ENCODE data around the gene MYL4.
"Not testable (repeated sequence)": the region's sequence is repeated elsewhere in the genome, so short reads cannot be mapped to it uniquely, and the experiment has no call there.

MYL4 gene

DNA sequence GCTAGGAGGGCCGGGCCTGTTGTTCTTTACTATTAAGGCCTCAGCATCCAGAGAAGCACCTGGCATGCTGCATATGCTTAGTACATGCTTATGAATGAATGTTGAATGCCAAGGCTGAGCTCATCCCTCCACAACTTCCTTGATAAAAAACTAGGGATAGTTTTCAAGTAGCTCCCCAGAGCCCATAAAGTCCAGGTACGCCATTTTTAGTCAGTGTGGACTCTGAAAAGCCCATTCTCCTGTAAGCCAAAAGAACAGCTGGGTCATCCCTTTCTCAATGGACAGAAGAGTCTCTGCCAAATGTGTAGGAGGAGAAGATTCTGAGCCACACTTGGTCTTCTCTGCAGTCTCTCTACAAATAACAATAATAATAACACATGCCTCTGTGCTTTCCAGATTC is 35.5 kb downstream of the MYL4 start:
- no peak for DNase-seq

DNA sequence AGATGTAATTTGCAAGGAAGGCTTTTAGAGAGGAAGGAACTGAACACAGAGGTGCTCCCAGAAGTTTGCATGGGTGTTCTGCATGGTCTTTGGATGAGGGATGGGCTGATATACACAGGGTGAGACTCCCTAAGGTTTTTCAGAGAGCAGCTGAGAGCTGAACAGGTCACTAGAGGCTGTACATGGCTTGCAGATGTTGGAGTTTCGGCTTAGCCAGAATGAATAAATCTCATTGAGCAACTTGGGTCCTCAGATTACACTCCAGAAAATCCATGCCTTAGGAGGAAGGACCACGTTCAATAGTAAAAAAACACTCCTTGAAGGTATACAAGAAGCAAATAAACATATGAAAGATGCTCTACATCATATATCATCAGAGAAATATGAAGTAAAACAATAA is 37.0 kb downstream of the MYL4 start:
- no peak for DNase-seq

DNA sequence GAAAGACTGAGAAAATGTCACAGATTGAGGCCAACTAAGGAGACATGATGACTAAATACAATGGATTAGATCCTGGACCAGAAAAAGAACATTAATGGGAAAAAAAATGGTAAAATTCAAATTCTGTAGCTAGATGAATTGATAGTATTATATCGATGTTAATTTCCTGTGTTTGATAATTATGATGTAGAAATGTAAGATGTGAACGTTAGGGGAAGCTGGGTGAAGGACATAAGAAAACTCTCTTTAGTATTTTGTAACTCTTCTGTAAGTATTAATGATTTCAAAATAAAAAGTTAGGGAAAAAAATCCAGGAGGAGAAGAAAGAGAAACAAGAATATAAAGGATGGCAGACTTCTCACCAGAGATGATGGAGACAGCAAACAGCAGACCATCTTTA is 41.7 kb downstream of the MYL4 start:
- no peak for DNase-seq

DNA sequence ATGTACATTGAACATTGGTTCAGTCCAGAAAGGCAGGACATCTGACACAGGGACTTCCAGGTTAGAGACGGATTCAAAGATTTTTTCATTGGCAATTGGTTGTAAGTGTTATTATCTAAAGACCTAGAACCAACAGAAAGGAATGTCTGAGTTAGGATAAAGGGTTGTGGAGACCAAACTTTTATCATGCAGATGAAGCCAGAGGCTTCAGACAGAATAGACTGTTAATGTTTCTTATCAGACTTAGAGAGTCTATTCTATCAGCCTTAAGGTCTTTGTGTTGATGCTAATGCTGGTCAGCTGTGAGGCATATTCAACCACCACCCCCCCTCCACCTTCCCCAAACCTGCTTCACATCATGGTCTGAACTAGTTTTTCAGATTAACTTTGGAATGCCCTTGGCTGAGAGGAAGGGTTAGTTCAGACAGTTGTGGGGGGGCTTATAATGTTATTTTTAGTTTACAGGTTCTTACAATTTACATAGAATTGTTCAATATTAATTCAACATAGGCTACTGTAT is 42.3 kb downstream of the MYL4 start:
- DNase-seq, result no peak

DNA sequence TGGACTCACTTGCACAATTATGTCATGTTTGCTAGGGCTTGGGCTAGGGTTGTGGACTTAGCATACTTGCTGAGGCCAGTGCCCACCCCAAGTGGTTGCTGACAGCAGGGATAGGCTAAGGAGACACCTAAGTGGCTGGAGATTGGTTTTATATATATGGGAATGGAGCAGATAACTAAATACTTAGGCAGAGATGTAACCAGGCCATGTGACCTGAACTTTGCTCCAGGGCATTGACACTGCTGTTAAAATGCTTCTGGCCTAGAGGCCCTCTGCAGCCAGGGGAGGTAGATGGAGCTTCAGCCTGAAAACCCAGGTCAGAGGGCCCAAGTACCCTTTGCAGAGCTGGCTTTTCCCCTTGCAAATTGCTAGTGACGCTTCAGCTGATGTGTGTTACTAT is 43.1 kb downstream of the MYL4 start:
- no peak for DNase-seq

DNA sequence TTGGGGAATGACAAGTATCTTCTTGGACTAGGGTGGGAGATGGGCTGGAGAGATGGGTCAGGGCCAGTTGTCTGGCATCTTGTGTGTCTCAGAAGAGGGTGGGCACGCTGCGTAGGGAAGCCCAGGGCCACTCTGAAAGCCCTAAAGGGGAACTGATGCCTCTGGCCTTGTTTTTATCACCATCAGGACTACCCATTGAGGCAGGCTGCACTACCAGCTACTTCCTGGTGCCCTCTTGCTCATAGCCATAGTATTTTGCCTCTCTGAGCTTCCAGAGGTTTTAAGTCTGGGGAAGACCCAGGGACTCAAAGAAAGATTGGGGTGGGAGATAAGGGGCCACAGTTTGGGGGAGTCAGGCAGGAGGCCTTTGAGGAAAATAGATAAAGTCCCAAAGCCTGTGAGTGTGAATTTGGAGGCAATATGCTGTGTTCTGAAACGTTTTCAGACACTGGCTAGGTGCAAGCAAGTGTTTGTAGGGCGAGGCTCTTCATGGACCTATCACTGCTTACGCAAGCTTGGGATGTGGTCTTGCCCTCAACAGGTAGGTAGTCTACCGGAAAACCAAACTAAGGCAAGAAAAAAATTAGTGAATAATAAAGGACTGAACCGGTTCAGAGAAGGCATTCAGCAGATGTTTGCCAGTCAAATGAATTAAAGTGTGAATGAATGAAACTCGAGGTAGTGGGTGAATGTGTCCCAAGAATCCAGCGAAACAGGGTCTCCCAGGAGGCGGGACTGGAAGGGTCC is 43.8 kb downstream of the MYL4 start:
- DNase-seq, result no peak

DNA sequence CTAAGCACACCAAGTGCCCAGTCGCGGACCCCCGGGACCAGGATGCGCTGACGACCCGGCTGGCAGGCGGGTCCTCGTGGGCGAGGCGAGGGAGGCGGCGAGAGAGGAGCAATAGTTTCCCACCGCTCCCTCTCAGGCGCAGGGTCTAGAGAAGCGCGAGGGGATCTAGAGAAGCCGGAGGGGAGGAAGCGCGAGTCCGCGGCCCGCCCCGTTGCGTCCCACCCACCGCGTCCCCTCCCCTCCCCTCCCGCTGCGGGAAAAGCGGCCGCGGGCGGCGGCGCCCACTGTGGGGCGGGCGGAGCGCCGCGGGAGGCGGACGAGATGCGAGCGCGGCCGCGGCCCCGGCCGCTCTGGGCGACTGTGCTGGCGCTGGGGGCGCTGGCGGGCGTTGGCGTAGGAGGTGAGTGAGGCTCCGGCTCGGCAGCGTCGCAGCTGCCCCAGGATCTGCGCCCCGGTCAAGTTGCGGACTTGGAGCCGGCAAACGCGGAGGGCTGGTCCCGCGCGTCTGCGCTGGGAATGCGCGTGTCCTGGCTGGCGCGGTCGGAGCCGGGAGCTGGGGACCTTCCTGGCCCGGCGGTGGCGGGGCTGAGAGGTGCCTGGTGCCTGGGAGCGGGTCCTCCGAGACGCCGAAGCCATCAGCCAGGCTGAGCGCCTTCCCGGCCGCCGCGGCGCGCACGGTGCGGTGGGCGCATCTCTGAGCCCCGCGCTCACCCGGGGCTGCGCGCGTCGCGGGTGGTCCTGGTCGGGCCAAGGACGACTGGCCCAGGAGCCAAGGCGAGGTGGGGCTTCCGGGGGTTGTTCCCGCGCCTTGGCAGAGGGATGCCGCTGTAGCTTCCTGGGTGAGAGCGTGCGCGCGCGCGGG is 44.6 kb downstream of the MYL4 start, which contains the start of gene ITGB3:
TSS of gene ITGB3 (plus strand) at position 287 of the 862 bp plus-strand sequence. CDS start at position 322, 35 bp downstream.
- DNase-seq, result peak; percentile 68

DNA sequence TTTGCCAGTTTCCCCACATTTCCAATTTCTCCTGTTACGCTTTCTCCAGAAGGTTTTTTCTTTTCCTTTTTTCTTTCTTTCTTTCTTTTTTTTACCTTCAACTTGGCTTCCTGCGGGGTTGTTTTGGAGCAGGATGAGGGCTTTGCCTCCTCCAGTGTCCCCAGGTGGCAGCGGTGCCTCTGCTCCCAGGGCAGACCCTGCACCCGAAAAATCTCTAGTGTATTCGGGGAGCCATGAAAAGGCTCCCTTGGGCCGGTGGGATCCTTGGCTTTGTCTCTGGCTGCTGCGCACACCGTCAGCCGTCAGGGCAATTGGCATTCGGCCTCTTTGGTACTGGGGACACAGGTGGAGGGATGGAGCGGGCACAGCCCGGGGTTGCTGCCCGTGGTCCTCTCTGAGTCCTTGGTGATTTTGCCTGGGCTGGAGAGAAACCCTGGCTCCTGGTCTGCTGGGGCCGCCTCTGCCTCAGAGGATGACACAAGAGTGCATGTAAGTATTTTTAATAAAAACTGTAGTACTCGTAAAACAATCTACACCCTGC is 45.3 kb downstream of the MYL4 start:
- no peak for DNase-seq

DNA sequence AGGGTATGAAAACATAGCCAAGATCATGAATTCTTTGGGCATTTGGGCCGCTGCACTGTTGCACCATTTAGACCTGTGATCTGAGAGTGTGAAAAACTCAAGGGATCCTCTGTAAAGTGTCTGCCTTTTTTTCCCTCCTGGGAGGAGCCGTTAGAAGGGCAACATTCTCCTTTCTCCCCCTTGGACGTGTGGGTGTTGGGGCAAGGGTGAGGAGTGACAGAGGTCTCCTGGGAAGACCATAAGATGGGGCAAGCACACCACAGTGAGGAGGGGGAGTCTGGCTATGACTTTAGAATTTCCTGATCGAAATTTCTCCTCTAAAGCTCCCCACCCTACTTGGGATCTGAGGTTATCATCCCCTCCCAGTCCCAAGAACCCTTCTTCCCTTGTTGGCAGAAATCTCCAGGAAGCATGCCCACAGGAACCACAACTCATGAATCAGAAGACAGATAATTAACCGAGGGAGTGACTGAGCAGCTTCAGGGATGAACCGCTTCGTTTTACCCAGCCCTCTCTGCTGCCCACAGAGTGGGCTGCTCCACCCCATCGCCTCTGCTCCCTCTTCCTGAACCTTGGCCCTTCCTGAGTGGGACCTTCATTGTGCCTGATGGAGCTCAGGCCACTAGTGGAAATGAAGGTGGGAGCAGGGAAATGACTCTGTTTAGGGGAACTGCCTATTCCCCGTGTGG is 48.6 kb downstream of the MYL4 start:
- DNase-seq, result no peak

DNA sequence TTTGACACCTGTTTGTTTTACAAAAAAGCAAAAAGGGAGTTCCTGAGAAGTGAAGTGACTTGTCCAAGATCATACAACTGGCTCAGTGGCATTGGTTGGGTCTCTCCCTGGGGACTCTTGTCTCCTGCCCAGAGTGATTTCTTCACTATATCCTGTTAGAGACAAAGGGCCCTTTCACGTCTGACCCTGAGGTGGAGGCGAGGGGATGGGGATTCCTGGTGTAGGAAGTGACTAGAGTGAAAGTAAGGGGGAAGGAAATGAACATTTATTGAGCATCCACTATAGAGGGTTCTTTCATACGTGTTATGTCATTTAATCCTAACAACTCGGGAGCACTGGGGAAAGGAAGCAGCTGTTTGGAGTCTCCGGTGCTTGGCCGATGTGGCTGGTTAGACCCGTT is 53.4 kb downstream of the MYL4 start:
- no peak for DNase-seq

DNA sequence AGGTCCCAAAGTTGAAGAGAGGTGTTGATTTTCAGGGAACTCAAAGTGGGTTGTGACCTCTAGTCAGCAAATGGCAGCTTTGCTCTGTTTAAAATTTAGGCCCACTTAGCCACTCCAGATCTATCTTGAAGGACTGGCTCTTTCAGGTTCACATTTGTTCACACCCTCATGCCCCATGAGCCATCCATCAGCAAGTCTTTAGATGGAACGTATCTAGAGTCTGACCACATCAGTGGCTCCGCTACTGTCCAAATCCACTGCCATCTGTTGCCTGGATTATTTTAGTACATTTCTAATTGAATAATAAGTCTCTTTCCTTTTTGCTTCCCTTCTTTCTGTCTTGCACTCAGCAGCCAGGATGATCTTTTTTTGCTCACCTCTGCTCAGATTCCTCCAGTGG is 55.0 kb downstream of the MYL4 start:
- no peak for DNase-seq

DNA sequence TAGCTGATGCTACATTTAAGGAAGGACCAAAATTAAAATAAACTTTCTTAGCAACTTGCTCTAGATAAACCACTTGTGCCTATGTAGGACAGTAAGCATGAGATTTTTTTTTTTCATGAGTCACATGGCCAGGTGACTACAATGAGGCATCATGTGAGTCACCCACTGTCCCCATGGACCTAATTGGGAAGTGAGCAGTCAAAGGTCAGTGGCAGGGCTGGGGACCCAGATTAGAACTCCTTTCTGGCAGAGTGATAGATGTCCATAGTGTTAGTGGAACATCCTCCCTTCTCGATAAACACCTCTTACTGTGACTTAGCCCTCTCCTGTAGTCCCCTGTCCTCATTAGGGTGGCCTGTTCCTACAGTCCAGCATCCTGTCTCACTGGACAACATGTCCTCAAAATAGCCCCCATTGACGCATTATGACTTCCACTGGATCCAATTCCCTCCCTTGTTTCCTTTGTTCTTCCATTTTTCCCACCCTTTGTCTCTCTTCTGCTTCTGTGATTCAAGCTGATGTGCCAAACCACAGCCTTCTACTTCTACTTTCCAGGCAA is 56.9 kb downstream of the MYL4 start:
- DNase-seq, result no peak

DNA sequence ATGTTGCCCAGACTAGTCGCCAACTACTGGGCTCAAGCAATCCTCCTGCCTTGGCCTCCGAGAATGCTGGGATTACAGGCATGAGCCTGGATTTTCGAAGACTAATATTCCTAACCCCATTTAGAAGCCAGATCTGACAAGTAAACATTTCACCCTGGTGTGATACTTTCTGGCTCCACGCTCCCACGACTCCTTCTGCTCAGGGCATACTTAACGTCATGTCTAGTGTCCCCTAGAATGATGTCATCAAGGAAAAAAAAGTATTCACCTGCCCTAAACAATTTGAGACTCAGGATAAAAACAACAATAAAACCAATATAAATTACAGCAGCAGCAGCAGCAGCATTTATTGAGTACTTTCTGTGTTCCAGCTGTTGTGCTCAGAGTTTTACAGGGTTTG is 57.6 kb downstream of the MYL4 start:
- DNase-seq, result no peak

DNA sequence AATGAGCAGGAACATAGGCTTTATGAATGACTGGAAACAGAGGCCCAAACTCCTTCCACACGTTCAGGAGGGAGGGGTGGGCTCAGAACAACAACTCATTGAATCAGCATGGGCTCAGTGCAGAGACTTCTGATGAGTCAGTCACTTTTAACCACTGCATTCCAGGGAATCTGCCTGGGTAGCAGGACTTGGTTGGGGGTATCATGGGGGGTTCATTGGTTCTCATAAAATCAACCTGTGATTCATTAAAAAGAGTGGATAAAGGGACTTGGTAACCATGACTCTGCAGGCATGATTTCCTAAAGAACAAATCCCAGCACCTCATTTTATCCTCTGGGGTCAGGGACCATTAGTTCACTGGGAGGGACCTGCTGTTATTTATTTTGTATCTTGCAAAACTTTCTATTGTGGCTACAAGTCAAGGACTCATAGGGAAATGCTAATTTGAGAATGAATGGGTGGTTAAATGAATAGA is 58.2 kb downstream of the MYL4 start:
- DNase-seq, result no peak

DNA sequence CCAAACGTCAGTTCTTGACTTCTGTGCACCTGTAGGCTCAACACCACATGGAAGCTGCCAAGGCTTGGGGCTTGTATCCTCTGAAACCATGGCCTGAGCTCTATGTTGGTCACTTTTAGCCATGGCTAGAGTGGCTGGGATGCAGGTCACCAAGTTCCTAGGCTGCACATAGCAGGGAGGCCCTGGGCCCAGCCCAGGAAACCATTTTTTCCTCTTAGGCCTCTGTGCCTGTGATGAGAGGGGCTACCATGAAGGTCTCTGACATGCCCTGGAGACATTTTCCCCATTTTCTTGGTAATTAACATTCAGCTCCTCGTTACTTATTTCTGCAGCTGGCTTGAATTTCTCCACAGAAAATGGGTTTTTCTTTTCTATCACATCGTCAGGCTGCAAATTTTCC is 59.8 kb downstream of the MYL4 start:
- DNase-seq, result not testable (repeated sequence)

DNA sequence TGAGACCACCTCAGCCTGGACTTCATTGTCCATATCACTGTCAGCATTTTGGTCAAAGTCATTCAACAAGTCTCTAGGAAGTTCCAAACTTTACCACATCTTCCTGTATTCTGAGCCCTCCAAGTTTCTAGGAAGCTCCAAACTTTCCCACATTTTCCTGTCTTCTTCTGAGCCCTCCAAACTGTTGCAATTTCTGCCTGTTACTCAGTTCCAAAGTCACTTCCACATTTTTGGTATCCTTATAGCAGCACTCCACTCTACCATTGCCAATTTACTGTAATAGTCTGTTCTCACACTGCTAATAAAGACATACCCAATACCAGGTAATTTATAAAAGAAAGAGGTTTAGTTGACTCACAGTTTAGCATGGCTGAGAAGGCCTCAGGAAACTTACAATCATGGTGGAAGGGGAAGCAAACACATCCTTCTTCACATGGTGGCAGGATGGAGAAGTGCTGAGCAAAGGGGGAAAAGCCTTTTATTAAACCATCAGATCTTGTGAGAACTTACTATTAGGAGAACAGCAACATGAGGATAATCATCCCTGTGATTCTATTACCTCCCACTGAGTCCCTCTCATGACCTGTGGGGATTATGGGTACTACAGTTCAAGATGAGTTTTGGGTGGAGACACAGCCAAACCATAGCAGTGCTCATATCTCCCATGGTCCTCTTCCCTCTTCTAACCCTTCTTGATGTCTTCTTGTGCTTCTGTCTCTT is 60.6 kb downstream of the MYL4 start:
- not testable (repeated sequence) for DNase-seq

DNA sequence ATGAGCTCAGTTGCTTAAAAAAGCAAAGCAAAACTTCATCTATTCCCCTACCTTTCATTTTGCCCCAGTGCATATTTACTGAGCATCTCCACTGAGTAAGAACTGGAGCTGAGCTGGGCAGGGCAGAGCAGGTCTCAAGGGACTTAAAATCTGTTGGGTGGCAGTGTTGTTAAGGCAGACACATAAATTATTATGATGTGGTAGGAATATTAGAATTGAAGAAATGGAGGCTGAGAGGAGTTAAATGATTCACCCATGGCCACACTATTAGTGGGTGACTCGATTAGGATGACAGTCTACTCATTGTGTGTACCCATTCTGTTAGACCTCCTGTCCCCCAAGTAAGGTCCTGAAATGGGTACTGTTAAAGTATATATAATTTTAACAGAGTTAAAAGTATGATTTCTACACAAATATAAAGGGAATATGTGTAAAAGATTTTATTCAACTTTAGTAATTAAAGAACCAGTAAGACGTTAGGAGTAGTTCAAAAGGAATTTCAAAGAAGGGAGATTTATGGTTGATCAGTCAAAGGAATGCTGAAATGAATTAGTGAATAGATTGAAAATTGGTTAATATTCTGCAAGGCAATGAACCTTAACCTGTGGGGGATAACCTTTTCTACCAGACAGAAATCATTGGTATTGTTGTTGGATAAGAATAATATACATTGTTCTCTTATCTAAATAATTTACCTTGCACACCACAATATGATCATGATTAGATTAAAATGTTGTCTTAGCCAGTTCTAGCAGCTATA is 62.0 kb downstream of the MYL4 start:
- no peak for DNase-seq

DNA sequence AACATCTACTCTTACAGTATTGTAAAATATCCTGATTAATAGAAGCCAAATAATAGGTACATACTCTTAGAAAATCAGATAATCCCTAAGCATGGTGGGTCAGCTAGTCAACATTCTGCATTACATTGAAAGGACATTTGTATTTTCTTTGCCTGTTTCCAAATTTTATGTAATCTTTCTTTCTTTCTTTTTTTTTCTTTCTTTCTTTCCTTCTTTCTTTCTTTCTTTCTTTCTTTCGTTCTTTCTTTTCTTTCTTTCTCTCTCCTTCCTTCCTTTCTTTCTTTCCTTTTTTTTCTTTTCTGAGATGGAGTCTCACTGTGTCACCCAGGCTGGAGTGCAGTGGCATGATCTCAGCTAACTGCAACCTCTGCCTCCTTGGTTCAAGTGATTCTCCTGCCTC is 63.3 kb downstream of the MYL4 start:
- no peak for DNase-seq

DNA sequence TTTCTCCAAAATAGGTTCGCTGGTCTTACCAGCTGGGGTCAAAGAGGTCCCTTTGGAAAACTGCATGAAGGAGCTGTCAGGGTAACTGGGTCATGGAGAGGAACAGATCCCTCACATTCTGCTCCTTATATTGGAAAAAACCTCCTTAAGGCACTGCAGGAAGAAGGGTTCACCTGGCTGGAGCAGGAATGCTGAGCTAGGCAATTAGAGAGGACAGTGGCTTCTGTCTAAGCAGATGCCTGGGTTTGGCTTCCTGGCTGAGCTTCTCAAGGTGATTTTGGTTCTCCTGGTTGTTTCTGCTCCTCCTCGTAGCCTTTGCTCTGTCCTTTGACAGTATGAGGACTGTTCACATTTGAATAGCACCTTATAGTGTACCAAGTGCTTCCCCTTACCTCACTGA is 64.1 kb downstream of the MYL4 start:
- DNase-seq, result no peak

All from activated naive CD4-positive, alpha-beta T cell treated with Interleukin-2 at 50 U/mL for 16 hours (primary cell).